ENCODE results near the gene DTX3.

GRCh38 chr12:57579677-57580465, 24.8 kb upstream of the DTX3 start:
- TF ChIP-seq, protein P1, sequence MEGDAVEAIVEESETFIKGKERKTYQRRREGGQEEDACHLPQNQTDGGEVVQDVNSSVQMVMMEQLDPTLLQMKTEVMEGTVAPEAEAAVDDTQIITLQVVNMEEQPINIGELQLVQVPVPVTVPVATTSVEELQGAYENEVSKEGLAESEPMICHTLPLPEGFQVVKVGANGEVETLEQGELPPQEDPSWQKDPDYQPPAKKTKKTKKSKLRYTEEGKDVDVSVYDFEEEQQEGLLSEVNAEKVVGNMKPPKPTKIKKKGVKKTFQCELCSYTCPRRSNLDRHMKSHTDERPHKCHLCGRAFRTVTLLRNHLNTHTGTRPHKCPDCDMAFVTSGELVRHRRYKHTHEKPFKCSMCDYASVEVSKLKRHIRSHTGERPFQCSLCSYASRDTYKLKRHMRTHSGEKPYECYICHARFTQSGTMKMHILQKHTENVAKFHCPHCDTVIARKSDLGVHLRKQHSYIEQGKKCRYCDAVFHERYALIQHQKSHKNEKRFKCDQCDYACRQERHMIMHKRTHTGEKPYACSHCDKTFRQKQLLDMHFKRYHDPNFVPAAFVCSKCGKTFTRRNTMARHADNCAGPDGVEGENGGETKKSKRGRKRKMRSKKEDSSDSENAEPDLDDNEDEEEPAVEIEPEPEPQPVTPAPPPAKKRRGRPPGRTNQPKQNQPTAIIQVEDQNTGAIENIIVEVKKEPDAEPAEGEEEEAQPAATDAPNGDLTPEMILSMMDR (IDR thresholded peaks at IDR 0.05) = no peak
- no peak for TF ChIP-seq POLR2A (IDR thresholded peaks at IDR 0.05)

Measured in vagina (tissue), 2 donors.